OCI-LY3 (cell line): Measurements from ENCODE around the gene POU5F1.
"Not testable (repeated sequence)": the region's sequence is repeated elsewhere in the genome, so short reads cannot be mapped to it uniquely, and the experiment has no call there.

ENCODE experiments used
- H2AFZ ChIP-seq: fragments of 200-600, 300-600 bp; shearing (Covaris generic); 2 replicates; pipeline ENCODE4 v1.6.0; 2014; ENCODE audit warnings: antibody characterized with exemption, low read depth, low read length
- H3K27ac ChIP-seq: fragments of 200-600, 300-600 bp; sonication (generic); 2 replicates; pipeline ENCODE4 v1.5.1; 2014; ENCODE audit warnings: mild to moderate bottlenecking, low read length, moderate library complexity, mixed read lengths
- H3K27me3 ChIP-seq: fragments of 200-600, 300-600 bp; sonication (generic); 2 replicates; pipeline ENCODE4 v1.6.1; 2014; ENCODE audit warnings: low read depth, low read length, mixed read lengths
- H3K36me3 ChIP-seq: fragments of 200-600, 300-600 bp; sonication (generic); replicated peaks from 2 replicates; pipeline ENCODE3; 2014; ENCODE audit warnings: low read depth, low read length, mixed read lengths
- H3K4me1 ChIP-seq: fragments of 300-600, 200-600 bp; sonication (generic); 2 replicates; pipeline ENCODE4 v1.6.1; 2014; ENCODE audit warnings: low read length, mixed read lengths
- H3K4me2 ChIP-seq: fragments of 200-600, 300-600 bp; sonication (generic); 2 replicates; pipeline ENCODE4 v1.6.1; 2014; ENCODE audit warnings: low read length, mixed read lengths
- H3K4me3 ChIP-seq: fragments of 300-600, 200-600 bp; sonication (generic); 2 replicates; pipeline ENCODE4 v1.5.1; 2014; ENCODE audit warnings: antibody characterized with exemption, mild to moderate bottlenecking, low read length, moderate library complexity
- H3K79me2 ChIP-seq: fragments of 300-600, 200-600 bp; shearing (Covaris generic); 2 replicates; pipeline ENCODE4 v1.6.1; 2014; ENCODE audit warnings: mild to moderate bottlenecking, low read length, mixed read lengths
- H3K9ac ChIP-seq: fragments of 300-600, 200-600 bp; shearing (Covaris generic); 2 replicates; pipeline ENCODE4 v1.6.0; 2014; ENCODE audit warnings: mild to moderate bottlenecking, low read length, moderate library complexity
- H3K9me3 ChIP-seq: fragments of 200-600, 300-600 bp; shearing (Covaris generic); 2 replicates; pipeline ENCODE4 v1.6.1; 2014; ENCODE audit warnings: low read length, mixed read lengths; ENCODE audit not compliant: insufficient read depth
- H4K20me1 ChIP-seq: fragments of 200-600, 300-600 bp; sonication (generic); 2 replicates; pipeline ENCODE4 v1.6.1; 2016; ENCODE audit warnings: low read length, mixed read lengths; ENCODE audit not compliant: insufficient read depth
- EZH2phosphoT487 ChIP-seq: fragments of 200-600 bp; shearing (Covaris generic); IDR thresholded peaks from 2 replicates; pipeline ENCODE4 v1.6.1; 2018; ENCODE audit warnings: antibody characterized with exemption, mixed run types, low read depth
- TF ChIP-seq, protein P1 (sequence below): fragments of 200-600, 300-600 bp; sonication (generic); IDR thresholded peaks from 2 replicates; pipeline ENCODE4 v1.5.1; 2014; ENCODE audit warnings: antibody characterized with exemption, low read length, low read depth

The POU5F1 gene

DNA sequence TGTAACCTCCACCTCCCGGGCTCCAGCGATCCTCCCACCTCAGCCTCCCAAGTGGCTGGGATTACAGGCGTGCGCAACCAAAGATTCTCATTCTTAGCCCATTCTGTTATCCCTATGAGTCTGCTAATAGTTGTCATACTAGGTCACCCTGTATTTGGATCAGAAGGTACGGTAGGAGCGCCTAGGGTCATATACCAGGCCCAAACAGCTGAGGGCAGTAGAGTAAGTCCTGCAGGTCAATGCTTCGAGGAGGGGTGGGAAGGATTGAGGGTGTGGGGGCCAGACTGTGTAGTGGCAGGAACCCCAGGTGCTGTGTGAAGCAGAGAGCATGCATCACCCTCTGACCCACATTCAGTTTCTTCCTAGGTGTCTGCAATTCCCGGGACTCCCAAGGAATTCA, 22.7 kb upstream of the POU5F1 start:
- no peak overlapping the region for H3K4me3 ChIP-seq
- H3K27me3 ChIP-seq: no peaks in the 10 kb centered on the region
- H3K9ac ChIP-seq: no peak overlapping the region
- peaks cover 17% of the 10 kb centered on the region for H3K4me1 ChIP-seq
- H3K36me3 ChIP-seq: no peaks in the 10 kb centered on the region
- no peaks in the 10 kb centered on the region for H3K9me3 ChIP-seq
- H3K4me2 ChIP-seq: no peak overlapping the region
- no peak overlapping the region for H2AFZ ChIP-seq
- TF ChIP-seq, protein P1, sequence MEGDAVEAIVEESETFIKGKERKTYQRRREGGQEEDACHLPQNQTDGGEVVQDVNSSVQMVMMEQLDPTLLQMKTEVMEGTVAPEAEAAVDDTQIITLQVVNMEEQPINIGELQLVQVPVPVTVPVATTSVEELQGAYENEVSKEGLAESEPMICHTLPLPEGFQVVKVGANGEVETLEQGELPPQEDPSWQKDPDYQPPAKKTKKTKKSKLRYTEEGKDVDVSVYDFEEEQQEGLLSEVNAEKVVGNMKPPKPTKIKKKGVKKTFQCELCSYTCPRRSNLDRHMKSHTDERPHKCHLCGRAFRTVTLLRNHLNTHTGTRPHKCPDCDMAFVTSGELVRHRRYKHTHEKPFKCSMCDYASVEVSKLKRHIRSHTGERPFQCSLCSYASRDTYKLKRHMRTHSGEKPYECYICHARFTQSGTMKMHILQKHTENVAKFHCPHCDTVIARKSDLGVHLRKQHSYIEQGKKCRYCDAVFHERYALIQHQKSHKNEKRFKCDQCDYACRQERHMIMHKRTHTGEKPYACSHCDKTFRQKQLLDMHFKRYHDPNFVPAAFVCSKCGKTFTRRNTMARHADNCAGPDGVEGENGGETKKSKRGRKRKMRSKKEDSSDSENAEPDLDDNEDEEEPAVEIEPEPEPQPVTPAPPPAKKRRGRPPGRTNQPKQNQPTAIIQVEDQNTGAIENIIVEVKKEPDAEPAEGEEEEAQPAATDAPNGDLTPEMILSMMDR: peak; percentile 33
- TF ChIP-seq EZH2phosphoT487: no peak
- no peaks in the 10 kb centered on the region for H4K20me1 ChIP-seq
- H3K79me2 ChIP-seq: peaks cover 3% of the 10 kb centered on the region; the same call in 1 of the 2 replicates
- H3K27ac ChIP-seq: no peak overlapping the region

DNA sequence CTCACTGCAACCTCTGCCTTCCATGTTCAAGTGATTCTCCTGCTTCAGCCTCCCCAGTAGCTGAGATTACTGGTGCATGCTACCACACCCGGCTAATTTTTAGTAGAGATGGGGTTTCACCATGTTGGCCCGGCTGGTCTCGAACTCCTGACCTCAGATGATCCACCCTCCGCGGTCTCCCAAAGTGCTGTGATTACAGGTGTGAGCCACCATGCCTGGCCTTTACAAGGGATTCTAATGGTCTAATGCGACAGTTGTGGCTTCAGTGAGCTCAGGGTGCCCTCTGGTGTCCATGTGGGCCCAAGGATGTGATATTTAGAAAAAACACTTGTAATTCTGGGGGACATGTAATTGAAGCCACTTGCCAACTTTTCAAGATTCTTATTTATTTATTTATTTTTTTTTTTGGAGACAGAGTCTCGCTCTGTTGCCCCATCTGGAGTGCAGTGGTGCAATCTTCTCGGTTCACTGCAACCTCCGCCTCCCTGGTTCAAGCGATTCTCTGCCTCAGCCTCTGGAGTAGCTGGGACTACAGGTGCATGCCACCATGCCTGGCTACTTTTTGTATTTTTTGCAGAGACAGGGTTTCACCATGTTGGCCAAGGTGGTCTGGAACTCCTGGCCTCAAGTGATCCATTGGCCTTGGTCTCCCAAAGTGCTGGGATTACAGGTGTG, 22.1 kb upstream of the POU5F1 start:
- H4K20me1 ChIP-seq, H3K36me3 ChIP-seq: not testable (repeated sequence)
- TF ChIP-seq, protein P1: peak; percentile 61

DNA sequence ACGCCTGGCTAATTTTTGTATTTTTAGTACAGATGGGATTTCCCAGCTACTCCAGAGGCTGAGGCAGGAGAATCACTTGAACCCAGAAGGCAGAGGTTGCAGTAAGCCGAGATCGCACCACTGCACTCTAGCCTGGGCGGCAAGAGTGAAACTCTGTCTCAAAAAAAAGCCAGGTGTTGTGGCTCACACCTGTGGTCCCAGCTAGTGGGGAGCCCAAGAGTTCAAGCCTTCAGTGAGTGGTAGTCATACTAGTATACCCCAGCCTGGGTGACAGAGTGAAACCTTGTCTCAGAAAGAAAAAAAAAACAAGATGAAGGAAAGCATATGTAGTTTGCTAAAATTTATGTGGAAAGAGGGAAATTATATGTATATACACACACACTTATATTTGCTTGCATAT, 20.0 kb upstream of the POU5F1 start:
- no peak overlapping the region; the same call in 1 of the 2 replicates for H3K27ac ChIP-seq
- no peak for TF ChIP-seq EZH2phosphoT487
- TF ChIP-seq, protein P1: no peak
- H3K4me1 ChIP-seq: peaks cover 27% of the 10 kb centered on the region
- no peak overlapping the region for H3K4me3 ChIP-seq
- no peak overlapping the region for H3K9ac ChIP-seq
- peaks cover 9% of the 10 kb centered on the region for H3K79me2 ChIP-seq
- H3K9me3 ChIP-seq: no peaks in the 10 kb centered on the region
- H3K4me2 ChIP-seq: peak overlapping the region; percentile 46
- H2AFZ ChIP-seq: no peak overlapping the region
- no peaks in the 10 kb centered on the region for H3K27me3 ChIP-seq
- H3K36me3 ChIP-seq: no peaks in the 10 kb centered on the region
- no peaks in the 10 kb centered on the region for H4K20me1 ChIP-seq

More for the DNA sequence above, 22.1 kb upstream of the POU5F1 start:
- H3K4me2 ChIP-seq, H3K9me3 ChIP-seq, H2AFZ ChIP-seq, H3K79me2 ChIP-seq, H3K4me3 ChIP-seq, H3K9ac ChIP-seq, H3K27me3 ChIP-seq, H3K27ac ChIP-seq: not testable (repeated sequence)
- H3K4me1 ChIP-seq: peaks cover 21% of the 10 kb centered on the region

DNA sequence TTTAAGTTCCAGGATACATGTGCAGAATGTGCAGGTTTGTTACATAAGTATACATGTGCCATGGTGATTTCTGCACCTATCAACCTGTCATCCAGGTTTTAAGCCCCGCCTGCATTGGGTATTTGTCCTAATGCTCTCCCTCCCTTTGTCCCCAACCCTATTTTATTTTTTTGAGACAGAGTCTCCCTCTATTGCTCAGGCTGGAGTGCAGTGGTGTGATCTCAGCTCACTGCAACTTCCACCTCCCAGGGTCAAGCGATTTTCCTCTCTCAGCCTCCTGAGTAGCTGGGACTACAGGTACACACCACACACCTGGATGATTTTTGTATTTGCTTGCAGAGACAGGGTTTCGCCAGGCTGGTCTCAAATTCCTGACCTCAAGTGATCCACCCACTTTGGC, 18.7 kb upstream of the POU5F1 start:
- Histone ChIP-seq H3K79me2 (peaks cover 22% of the 10 kb centered on the region), H3K4me1 (peaks cover 27% of the 10 kb centered on the region)
- not testable (repeated sequence) for H2AFZ ChIP-seq, H4K20me1 ChIP-seq, H3K4me2 ChIP-seq, H3K27ac ChIP-seq, H3K36me3 ChIP-seq, H3K4me3 ChIP-seq, H3K9me3 ChIP-seq, H3K27me3 ChIP-seq, H3K9ac ChIP-seq
